Muscle of leg (tissue), 11 donors: Measurements from ENCODE around the gene PAM. TPM values are rescaled to one million over a fixed set of nuclear protein-coding genes. Genes with fewer than 3 reads are reported as not detected.

Experiments
- DNase-seq: peaks from one replicate; pipeline ENCODE4 v3.0.0; 2013
- H3K27ac ChIP-seq: one replicate; pipeline ENCODE4 v1.5.1; 2013; ENCODE audit warnings: mild to moderate bottlenecking, low read length, control low read depth
- H3K27me3 ChIP-seq: one replicate; pipeline ENCODE4 v1.6.1; 2013; ENCODE audit warnings: low read length; ENCODE audit not compliant: control insufficient read depth, insufficient read depth
- H3K36me3 ChIP-seq: one replicate; pipeline ENCODE4 v1.6.1; 2013; ENCODE audit warnings: low read length; ENCODE audit not compliant: control insufficient read depth, insufficient read depth
- H3K4me1 ChIP-seq: one replicate; pipeline ENCODE4 v1.6.1; 2013; ENCODE audit warnings: low read length; ENCODE audit not compliant: control insufficient read depth, insufficient read depth
- H3K4me3 ChIP-seq: one replicate; pipeline ENCODE4 v1.5.1; 2013; ENCODE audit warnings: low read length, control low read depth
- H3K9me3 ChIP-seq: replicated peaks from 2 replicates; pipeline ENCODE4 v1.6.1; 2013; ENCODE audit warnings: low read depth, low read length; ENCODE audit not compliant: control insufficient read depth
- WGBS: methylation state at CpG from one replicate; pipeline ENCODE4 v1.1.5; 2013; ENCODE audit warnings: missing lambda C conversion rate; ENCODE audit not compliant: insufficient coverage; 5-methylcytosine and 5-hydroxymethylcytosine counted together
- polyA plus RNA-seq, 8 donors: library from polyadenylated mRNA; unstranded; fragments of 120-200 nt; gene quantifications; one replicate each; pipeline versions ENCODE4 v1.2.1 to v1.2.3, GENCODE V29; 2013; ENCODE audit warnings: inconsistent platforms in 1 of 8, low replicate concordance in 1 of 8; ENCODE audit not compliant: insufficient read length in 8 of 8, insufficient read depth in 1 of 8
- total RNA-seq: library from RNA; stranded (reverse); fragments of 120-200 nt; gene quantifications from one replicate; pipeline ENCODE4 v1.2.4, GENCODE V29; 2013

The PAM gene
- total and polyA plus RNA-seq, 9 donors: 96.6 to 146 (median 120) TPM

GRCh38 chr5:102971676-102972293 is 216.7 kb downstream of the PAM start:
- H3K4me1 ChIP-seq: no peaks in the 10 kb centered on the region
- peak; percentile 77 for DNase-seq
- H3K27me3 ChIP-seq: no peaks in the 10 kb centered on the region
- H3K36me3 ChIP-seq: peaks cover 2% of the 10 kb centered on the region
- no peaks in the 10 kb centered on the region for H3K9me3 ChIP-seq
- no peak overlapping the region for H3K4me3 ChIP-seq
- no peak overlapping the region for H3K27ac ChIP-seq
- WGBS: no CpG with 5 or more reads among the region's 1 CpG

- Histone ChIP-seq H3K4me1 (no peaks in the 10 kb centered on the region), H3K36me3 (peaks cover 2% of the 10 kb centered on the region), H3K4me3 (no peak overlapping the region), H3K9me3 (no peaks in the 10 kb centered on the region), H3K27me3 (no peaks in the 10 kb centered on the region), H3K27ac (no peak overlapping the region)
- no peak for DNase-seq
- WGBS: no CpG with 5 or more reads among the region's 3 CpGs
These were observed 219.1 kb downstream of the PAM start for GRCh38 chr5:102974177-102974576.

GRCh38 chr5:102975045-102975444 is 219.9 kb downstream of the PAM start:
- Histone ChIP-seq H3K9me3 (no peaks in the 10 kb centered on the region), H3K4me3 (no peak overlapping the region), H3K36me3 (peaks cover 2% of the 10 kb centered on the region), H3K27ac (no peak overlapping the region), H3K27me3 (no peaks in the 10 kb centered on the region), H3K4me1 (no peaks in the 10 kb centered on the region)
- DNase-seq: peak; percentile 17
- 83% methylated on average over 2 of the region's 4 CpGs for WGBS

GRCh38 chr5:102975457-102976182 is 220.5 kb downstream of the PAM start:
- H3K36me3 ChIP-seq: peaks cover 2% of the 10 kb centered on the region
- H3K27me3 ChIP-seq: no peaks in the 10 kb centered on the region
- H3K9me3 ChIP-seq: no peaks in the 10 kb centered on the region
- H3K4me3 ChIP-seq: no peak overlapping the region
- H3K4me1 ChIP-seq: no peaks in the 10 kb centered on the region
- H3K27ac ChIP-seq: no peak overlapping the region
- DNase-seq: peak; percentile 18
- WGBS: no CpG with 5 or more reads among the region's 3 CpGs

- Histone ChIP-seq H3K36me3 (no peaks in the 10 kb centered on the region), H3K27ac (no peak overlapping the region), H3K9me3 (peaks cover 5% of the 10 kb centered on the region), H3K4me1 (no peaks in the 10 kb centered on the region), H3K4me3 (no peak overlapping the region), H3K27me3 (no peaks in the 10 kb centered on the region)
- DNase-seq: no peak
- 96% methylated on average over 3 of the region's 3 CpGs for WGBS
These were observed 227.0 kb downstream of the PAM start for GRCh38 chr5:102981957-102982635.

GRCh38 chr5:102986074-102986473 is 231.0 kb downstream of the PAM start:
- no peaks in the 10 kb centered on the region for H3K36me3 ChIP-seq
- no peaks in the 10 kb centered on the region for H3K27me3 ChIP-seq
- H3K27ac ChIP-seq: no peak overlapping the region
- no peaks in the 10 kb centered on the region for H3K4me1 ChIP-seq
- DNase-seq: no peak
- no peak overlapping the region for H3K4me3 ChIP-seq
- WGBS: no CpG with 5 or more reads among the region's 3 CpGs
- peaks cover 5% of the 10 kb centered on the region for H3K9me3 ChIP-seq

- WGBS: no CpG with 5 or more reads among the region's 3 CpGs
- DNase-seq: no peak
- H3K27ac ChIP-seq: no peak overlapping the region
- H3K9me3 ChIP-seq: no peaks in the 10 kb centered on the region
- H3K4me3 ChIP-seq: no peak overlapping the region
- H3K36me3 ChIP-seq: no peaks in the 10 kb centered on the region
- no peaks in the 10 kb centered on the region for H3K27me3 ChIP-seq
- H3K4me1 ChIP-seq: no peaks in the 10 kb centered on the region
These were observed 233.4 kb downstream of the PAM start for GRCh38 chr5:102988459-102988858.

- DNase-seq: peak; percentile 64
- Histone ChIP-seq H3K27ac (no peak overlapping the region), H3K9me3 (no peaks in the 10 kb centered on the region), H3K27me3 (no peaks in the 10 kb centered on the region), H3K4me3 (no peak overlapping the region), H3K36me3 (no peaks in the 10 kb centered on the region), H3K4me1 (no peaks in the 10 kb centered on the region)
These were observed 236.7 kb downstream of the PAM start for GRCh38 chr5:102991802-102992201.

- no peaks in the 10 kb centered on the region for H3K27me3 ChIP-seq
- H3K4me3 ChIP-seq: no peak overlapping the region
- DNase-seq: no peak
- no peaks in the 10 kb centered on the region for H3K4me1 ChIP-seq
- no peaks in the 10 kb centered on the region for H3K9me3 ChIP-seq
- WGBS: no CpG with 5 or more reads among the region's 1 CpG
- no peaks in the 10 kb centered on the region for H3K36me3 ChIP-seq
- H3K27ac ChIP-seq: no peak overlapping the region
These were observed 241.0 kb downstream of the PAM start for GRCh38 chr5:102996011-102996575.

GRCh38 chr5:102998224-102998623 is 243.1 kb downstream of the PAM start:
- no CpG with 5 or more reads among the region's 2 CpGs for WGBS
- no peaks in the 10 kb centered on the region for H3K27me3 ChIP-seq
- H3K36me3 ChIP-seq: no peaks in the 10 kb centered on the region
- no peak overlapping the region for H3K4me3 ChIP-seq
- no peak overlapping the region for H3K27ac ChIP-seq
- no peak for DNase-seq
- no peaks in the 10 kb centered on the region for H3K4me1 ChIP-seq
- no peaks in the 10 kb centered on the region for H3K9me3 ChIP-seq
